GM06990 (cell line): ENCODE results near the gene GADD45B.
"Not testable (repeated sequence)": the region's sequence is repeated elsewhere in the genome, so short reads cannot be mapped to it uniquely, and the experiment has no call there.

ENCODE experiments used
- DNase-seq: peaks from one replicate; pipeline ENCODE4 v3.0.0-alpha.2; 2011; ENCODE audit not compliant: insufficient read length; ENCODE audit errors: extremely low read depth
- H3K27me3 ChIP-seq: replicated peaks from 2 replicates; pipeline ENCODE4 v1.6.0; 2011; ENCODE audit warnings: low read length; ENCODE audit not compliant: control insufficient read depth, insufficient read depth
- H3K36me3 ChIP-seq: 2 replicates; pipeline ENCODE4 v1.5.1; 2011; ENCODE audit warnings: low read length; ENCODE audit not compliant: control insufficient read depth, insufficient read depth
- H3K4me3 ChIP-seq: replicated peaks from 2 replicates; pipeline ENCODE4 v1.5.1; 2011; ENCODE audit warnings: low read depth, mild to moderate bottlenecking, control low read depth, low read length
- TF ChIP-seq, protein P1 (sequence below): IDR thresholded peaks from 2 replicates; pipeline ENCODE4 v1.5.1; 2011; ENCODE audit warnings: low read length, control low read depth, mild to moderate bottlenecking, inconsistent platforms; ENCODE audit not compliant: insufficient read depth, poor library complexity, severe bottlenecking

GADD45B gene

DNA sequence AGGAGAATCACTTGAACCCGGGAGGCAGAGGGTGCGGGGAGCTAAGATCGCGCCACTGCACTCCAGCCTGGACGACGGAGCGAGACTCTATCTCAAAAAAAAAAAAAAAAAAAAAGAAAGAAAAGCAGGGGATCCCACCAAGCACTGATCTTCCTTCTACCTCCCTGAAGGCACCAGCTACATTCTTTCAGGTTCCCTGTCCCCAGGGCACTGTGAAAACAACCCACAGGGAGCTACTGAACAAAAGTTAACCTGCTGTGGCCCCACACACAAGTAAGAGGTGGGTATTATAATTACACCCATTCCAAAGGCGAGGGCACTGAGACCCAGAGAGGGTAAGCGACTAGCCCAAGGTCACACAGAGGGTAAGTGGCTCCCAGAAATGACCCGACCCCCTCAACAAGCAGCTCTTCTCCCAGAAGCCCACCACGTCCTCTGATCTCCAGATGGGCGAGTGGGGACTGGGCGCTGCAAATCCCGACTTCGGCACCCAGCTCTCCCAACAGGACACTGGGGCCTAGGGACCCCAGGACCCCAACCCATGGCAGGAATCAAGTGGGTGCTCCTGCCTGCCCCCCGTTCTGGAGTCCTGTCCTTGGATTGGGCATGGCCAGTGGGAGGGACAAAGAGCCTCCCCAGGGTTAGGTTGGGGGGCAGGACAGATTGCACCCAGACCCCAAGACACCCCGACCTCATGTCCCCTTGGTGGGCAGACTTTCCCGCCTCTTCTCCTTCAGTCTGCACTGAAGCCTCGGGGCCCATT lies 21.5 kb upstream of the GADD45B start:
- no peak for DNase-seq
- Histone ChIP-seq H3K36me3 (peaks cover 6% of the 10 kb centered on the region), H3K27me3 (no peaks in the 10 kb centered on the region), H3K4me3 (peak overlapping the region; percentile 94)
- TF ChIP-seq, protein P1, sequence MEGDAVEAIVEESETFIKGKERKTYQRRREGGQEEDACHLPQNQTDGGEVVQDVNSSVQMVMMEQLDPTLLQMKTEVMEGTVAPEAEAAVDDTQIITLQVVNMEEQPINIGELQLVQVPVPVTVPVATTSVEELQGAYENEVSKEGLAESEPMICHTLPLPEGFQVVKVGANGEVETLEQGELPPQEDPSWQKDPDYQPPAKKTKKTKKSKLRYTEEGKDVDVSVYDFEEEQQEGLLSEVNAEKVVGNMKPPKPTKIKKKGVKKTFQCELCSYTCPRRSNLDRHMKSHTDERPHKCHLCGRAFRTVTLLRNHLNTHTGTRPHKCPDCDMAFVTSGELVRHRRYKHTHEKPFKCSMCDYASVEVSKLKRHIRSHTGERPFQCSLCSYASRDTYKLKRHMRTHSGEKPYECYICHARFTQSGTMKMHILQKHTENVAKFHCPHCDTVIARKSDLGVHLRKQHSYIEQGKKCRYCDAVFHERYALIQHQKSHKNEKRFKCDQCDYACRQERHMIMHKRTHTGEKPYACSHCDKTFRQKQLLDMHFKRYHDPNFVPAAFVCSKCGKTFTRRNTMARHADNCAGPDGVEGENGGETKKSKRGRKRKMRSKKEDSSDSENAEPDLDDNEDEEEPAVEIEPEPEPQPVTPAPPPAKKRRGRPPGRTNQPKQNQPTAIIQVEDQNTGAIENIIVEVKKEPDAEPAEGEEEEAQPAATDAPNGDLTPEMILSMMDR, result no peak

DNA sequence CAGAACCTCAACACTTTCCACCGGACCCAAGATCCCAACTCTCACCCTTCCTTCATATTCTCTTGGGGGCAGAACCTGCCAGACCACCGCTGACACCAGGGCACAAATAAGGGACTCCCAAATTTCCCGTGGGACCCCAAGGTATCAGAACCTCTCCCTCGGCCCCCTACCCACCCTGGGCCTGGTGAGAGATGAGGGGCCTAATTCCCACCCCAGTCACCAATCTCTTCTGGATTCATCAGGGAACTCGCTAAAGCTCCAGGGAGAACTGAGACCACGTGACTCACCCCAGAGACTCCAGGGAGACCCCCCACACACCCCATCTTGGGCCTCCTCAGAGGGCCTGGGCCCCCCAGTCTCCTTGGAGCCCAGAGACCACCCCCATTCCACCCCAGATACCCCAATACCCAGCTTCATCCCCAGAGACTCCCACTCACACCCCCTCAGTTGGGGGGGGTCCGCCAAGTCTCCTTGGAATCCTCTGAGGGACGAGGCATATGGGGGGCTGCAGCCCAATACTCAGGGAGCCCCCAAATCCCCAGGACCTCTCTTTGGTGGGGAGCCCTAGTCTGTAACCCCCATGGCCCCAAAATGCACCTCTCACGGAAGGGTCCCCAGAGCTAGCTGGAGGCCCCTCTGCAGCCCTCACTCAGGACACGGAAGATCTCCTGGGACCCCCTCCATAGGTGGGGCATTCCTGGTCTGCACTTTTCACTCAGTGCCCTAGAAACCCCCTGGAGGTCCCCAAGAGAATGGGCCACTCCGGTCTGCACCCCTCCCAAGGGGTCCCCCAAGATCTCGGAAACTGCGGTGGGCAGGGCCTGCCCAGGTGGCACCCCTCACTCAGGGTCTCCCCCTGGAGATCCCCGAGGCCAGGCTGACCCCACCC lies 20.7 kb upstream of the GADD45B start:
- peak overlapping the region; percentile 94 for H3K4me3 ChIP-seq
- TF ChIP-seq, protein P1, result no peak

DNA sequence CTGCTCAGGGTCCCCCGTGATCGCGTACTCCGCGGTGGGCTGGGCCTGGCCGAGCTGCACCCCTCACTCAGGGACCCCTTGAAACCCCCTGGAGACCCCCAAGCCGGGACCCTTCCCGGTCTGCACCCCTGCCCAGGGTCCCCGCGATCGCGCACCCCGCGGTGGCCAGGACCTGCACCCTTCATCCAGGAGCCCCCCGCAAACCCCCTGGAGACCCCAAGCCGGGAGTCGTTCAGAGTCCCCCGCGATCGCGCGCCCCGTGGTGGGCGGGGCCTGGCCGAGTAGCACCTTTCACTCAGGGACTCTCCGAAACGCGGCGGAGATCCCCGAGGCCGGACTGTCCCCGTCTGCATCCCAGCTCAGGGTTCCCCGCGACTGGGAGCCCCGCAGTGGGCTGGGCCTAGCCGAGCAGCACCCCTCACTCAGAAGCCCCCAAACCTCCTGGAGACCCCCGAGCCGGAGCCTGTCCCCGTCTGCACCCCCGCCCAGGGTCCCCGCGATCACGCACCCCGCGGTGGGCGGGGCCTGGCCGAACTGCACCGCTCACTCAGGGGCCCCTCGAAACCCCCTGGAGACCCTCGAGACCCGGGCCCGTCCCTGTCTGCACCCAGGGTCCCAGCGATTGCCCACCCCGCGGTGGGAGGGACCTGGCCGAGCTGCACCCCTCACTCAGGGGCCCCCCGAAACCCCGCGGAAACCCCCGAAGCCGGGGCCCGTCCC lies 19.9 kb upstream of the GADD45B start:
- H3K27me3 ChIP-seq, result no peaks in the 10 kb centered on the region
- DNase-seq, result peak; percentile 70
- TF ChIP-seq, protein P1, result no peak
- H3K4me3 ChIP-seq, result peak overlapping the region; percentile 94
- H3K36me3 ChIP-seq, result peaks cover 6% of the 10 kb centered on the region

More for the DNA sequence above, 20.7 kb upstream of the GADD45B start:
- H3K27me3 ChIP-seq, result no peaks in the 10 kb centered on the region
- peaks cover 6% of the 10 kb centered on the region for H3K36me3 ChIP-seq
- no peak for DNase-seq

DNA sequence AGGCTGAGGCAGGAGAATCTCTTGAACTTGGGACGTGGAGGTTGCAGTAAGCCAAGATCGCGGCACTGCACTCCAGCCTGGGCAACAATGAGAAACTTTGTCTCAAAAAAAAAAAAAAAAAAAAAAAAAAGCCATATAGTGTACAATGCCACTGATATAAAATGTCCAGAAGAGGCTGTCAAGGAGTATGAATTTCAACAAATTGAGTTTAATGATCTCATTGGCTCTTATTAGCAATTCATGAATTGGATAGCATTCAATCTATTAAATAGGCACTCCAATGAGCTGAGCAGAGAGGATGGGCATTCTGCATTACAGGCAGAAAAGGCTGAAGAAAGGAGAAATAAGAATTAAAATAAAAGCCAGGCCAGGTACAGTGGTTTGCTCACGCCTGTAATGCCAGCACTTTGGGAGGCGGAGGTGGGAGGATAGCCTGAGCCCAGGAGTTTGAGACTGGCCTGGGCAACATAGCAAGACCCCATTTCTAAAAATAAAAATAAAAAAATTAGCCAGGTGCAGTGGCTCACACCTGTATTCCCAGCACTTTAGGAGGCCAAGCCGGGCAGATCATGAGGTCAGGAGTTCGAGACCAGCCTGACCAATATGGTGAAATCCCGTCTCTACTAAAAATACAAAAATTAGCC lies 18.4 kb upstream of the GADD45B start:
- TF ChIP-seq, protein P1, result no peak
- H3K4me3 ChIP-seq, result peak overlapping the region; percentile 59
- H3K36me3 ChIP-seq, result no peaks in the 10 kb centered on the region
- DNase-seq, result no peak
- no peaks in the 10 kb centered on the region for H3K27me3 ChIP-seq

DNA sequence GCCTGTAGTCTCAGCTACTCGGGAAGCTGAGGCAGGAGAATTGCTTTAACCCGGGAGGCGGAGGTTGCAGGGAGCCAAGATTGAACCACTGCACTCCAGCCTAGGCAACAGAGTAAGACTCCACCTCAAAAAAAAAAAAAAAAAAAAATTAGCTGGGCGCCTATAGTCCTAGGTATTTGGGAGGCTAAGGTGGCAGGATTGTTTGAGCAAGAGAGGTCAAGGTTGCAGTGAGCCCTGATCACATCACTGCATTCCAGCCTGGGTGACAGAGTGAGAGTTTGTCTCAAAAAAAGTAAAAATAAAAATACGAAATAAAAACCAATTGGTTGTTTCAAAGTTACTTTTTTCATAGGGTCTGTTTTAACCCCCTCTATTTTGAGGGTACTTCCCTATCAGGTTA lies 17.9 kb upstream of the GADD45B start:
- TF ChIP-seq, protein P1, result no peak
- DNase-seq, result no peak
- no peaks in the 10 kb centered on the region for H3K27me3 ChIP-seq
- no peaks in the 10 kb centered on the region for H3K36me3 ChIP-seq
- H3K4me3 ChIP-seq, result no peak overlapping the region

DNA sequence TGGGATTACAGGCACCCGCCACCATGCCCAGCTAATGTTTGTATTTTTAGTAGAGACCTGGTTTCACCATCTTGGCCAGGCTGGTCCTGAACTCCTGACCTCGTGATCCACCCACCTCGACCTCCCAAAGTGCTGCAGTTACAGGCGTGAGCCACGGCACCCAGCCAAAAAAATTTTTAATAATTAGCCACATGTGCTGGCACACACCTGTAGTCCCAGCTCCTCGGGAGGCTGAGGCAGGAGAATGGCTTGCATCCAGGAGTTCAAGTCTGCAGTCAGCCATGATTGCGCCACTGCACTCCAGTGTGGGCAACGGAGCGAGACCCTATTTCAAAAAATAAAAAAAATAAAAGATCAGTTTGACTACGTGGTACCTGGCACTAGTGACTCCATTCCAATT lies 17.2 kb upstream of the GADD45B start:
- not testable (repeated sequence) for DNase-seq, H3K27me3 ChIP-seq, H3K36me3 ChIP-seq, H3K4me3 ChIP-seq
